Esophagus squamous epithelium (tissue), 4 donors: Measurements from ENCODE around the gene IFNA8.

Experiments used
- CTCF ChIP-seq, 6 experiments: fragments of 450-650 bp in 4 of 6; fragments of 200-600 bp in 2 of 6; sonication (generic) in 2 of 6; IDR thresholded peaks; one replicate each; pipeline ENCODE4 v1.5.1; 2016 to 2019; ENCODE audit warnings: antibody characterized with exemption in 6 of 6, mild to moderate bottlenecking in 4 of 6, moderate library complexity in 4 of 6
- POLR2A ChIP-seq, 4 donors: fragments of 450-650 bp; IDR thresholded peaks; one replicate each; pipeline ENCODE4 v1.6.1; 2017; ENCODE audit warnings: antibody characterized with exemption in 4 of 4, mild to moderate bottlenecking in 4 of 4, moderate library complexity in 3 of 4

GRCh38 chr9:21381448-21382339, 27.2 kb upstream of the IFNA8 start:
- no peak for TF ChIP-seq CTCF (IDR thresholded peaks at IDR 0.05)
- no peak for TF ChIP-seq POLR2A (IDR thresholded peaks at IDR 0.05)
